H1 (cell line): ENCODE measurements around the gene CAMTA1. TPM values are rescaled to one million over a fixed set of nuclear protein-coding genes. Genes with fewer than 3 reads are reported as not detected.

Experiments used
- CTCF ChIA-PET: fragments of 300-600 bp; sonication (Branson Sonifier 250); formaldehyde crosslinking; loops from one replicate; lab custom pipeline; 2021; ENCODE audit not compliant: partially characterized antibody; lab: Charles Lee
- POLR2A ChIA-PET: fragments of 300-600 bp; sonication (Branson Sonifier 250); formaldehyde crosslinking; loops from one replicate; lab custom pipeline; 2021; ENCODE audit warnings: inconsistent platforms; ENCODE audit not compliant: partially characterized antibody; lab: Charles Lee
- DNase-seq, 2 experiments: peaks; one replicate each; pipeline versions ENCODE4 v3.0.0 to v3.0.0-alpha.2; 2010 to 2022; ENCODE audit warnings: low spot score in 2 of 2, low read depth in 1 of 2, mixed read lengths in 1 of 2
- FAIRE-seq: peaks from 2 replicates; lab custom pipeline; 2011; peaks lifted over from hg19 to GRCh38; lab: Jason Lieb, UNC
- H2AFZ ChIP-seq: 2 replicates; pipeline ENCODE4 v1.8.1; 2012; ENCODE audit warnings: low read length, inconsistent platforms
- H2AK5ac ChIP-seq: 2 replicates; pipeline ENCODE4 v1.6.1; 2013; ENCODE audit warnings: low read depth, low read length
- H2BK120ac ChIP-seq: replicated peaks from 2 replicates; pipeline ENCODE3; 2013; ENCODE audit warnings: low read depth, low read length, inconsistent platforms
- H2BK12ac ChIP-seq: 2 replicates; pipeline ENCODE4 v1.6.1; 2013; ENCODE audit warnings: low read depth, low read length
- H2BK15ac ChIP-seq: 2 replicates; pipeline ENCODE4 v1.6.1; 2013; ENCODE audit warnings: low read length
- H2BK20ac ChIP-seq: 2 replicates; pipeline ENCODE4 v1.6.1; 2013; ENCODE audit warnings: low read length
- H2BK5ac ChIP-seq: 2 replicates; pipeline ENCODE4 v1.6.1; 2013; ENCODE audit warnings: low read depth, low read length
- H3K14ac ChIP-seq: 2 replicates; pipeline ENCODE4 v1.6.1; 2013; ENCODE audit warnings: inconsistent platforms; ENCODE audit not compliant: insufficient read length
- H3K18ac ChIP-seq: 2 replicates; pipeline ENCODE4 v1.6.1; 2013; ENCODE audit warnings: low read length; ENCODE audit errors: extremely low read depth
- H3K23ac ChIP-seq: 2 replicates; pipeline ENCODE4 v1.6.1; 2013; ENCODE audit warnings: inconsistent platforms; ENCODE audit not compliant: insufficient read length
- H3K23me2 ChIP-seq: 2 replicates; pipeline ENCODE4 v1.6.1; 2013; ENCODE audit warnings: low read depth, low read length
- H3K27ac ChIP-seq: 2 replicates; pipeline ENCODE4 v1.6.1; 2011; ENCODE audit warnings: low read depth, low read length, inconsistent platforms
- H3K27me3 ChIP-seq, 4 experiments: replicated peaks in 1 of 4; 1 replicate in 1 of 4; 2 replicates in 3 of 4; pipeline versions ENCODE4 v1.6.1 to v1.8.1; 2011 to 2013; ENCODE audit warnings: low read length in 3 of 4, mild to moderate bottlenecking in 3 of 4, inconsistent platforms in 2 of 4, mixed read lengths in 2 of 4, moderate library complexity in 1 of 4; ENCODE audit not compliant: control insufficient read depth in 3 of 4, insufficient read depth in 3 of 4; ENCODE audit errors: extremely low read depth in 1 of 4
- H3K36me3 ChIP-seq, 4 experiments: 2 replicates each; pipeline versions ENCODE4 v1.6.1 to v1.8.1; 2011 to 2013; ENCODE audit warnings: mild to moderate bottlenecking in 4 of 4, low read length in 3 of 4, moderate library complexity in 2 of 4, control low read depth in 1 of 4, inconsistent platforms in 1 of 4; ENCODE audit not compliant: insufficient read depth in 4 of 4, control insufficient read depth in 2 of 4
- H3K4ac ChIP-seq: replicated peaks from 2 replicates; pipeline ENCODE3; 2013; ENCODE audit warnings: low read length, low read depth, mixed read lengths, inconsistent platforms; ENCODE audit not compliant: insufficient read length
- H3K4me1 ChIP-seq, 4 experiments: replicated peaks in 1 of 4; 1 replicate in 1 of 4; 2 replicates in 3 of 4; pipeline versions ENCODE4 v1.6.1 to v1.8.1; 2011 to 2013; ENCODE audit warnings: low read length in 3 of 4, inconsistent platforms in 2 of 4, mixed read lengths in 1 of 4; ENCODE audit not compliant: insufficient read depth in 4 of 4, control insufficient read depth in 3 of 4
- H3K4me2 ChIP-seq, 2 experiments: 2 replicates each; pipeline versions ENCODE4 v1.6.1 to v1.8.1; 2011 to 2013; ENCODE audit warnings: low read depth in 2 of 2, low read length in 2 of 2, control low read depth in 1 of 2, inconsistent platforms in 1 of 2, mild to moderate bottlenecking in 1 of 2; ENCODE audit not compliant: insufficient read depth in 1 of 2
- H3K4me3 ChIP-seq, 4 experiments: fragments of 200-600, 300-600 bp in 1 of 4; sonication (generic), shearing (Covaris generic), sonication (Bioruptor Twin) in 1 of 4; 2 replicates each; pipeline versions ENCODE4 v1.5.1 to v1.8.1; 2011 to 2016; ENCODE audit warnings: low read length in 4 of 4, low read depth in 3 of 4, control low read depth in 2 of 4, inconsistent platforms in 2 of 4, mild to moderate bottlenecking in 2 of 4, mixed read lengths in 1 of 4, moderate library complexity in 1 of 4; ENCODE audit not compliant: insufficient read depth in 2 of 4; ENCODE audit errors: extremely low read depth in 1 of 4
- H3K56ac ChIP-seq: replicated peaks from 2 replicates; pipeline ENCODE3; 2013; ENCODE audit warnings: low read depth, mild to moderate bottlenecking, mixed read lengths, low read length, inconsistent platforms; ENCODE audit not compliant: insufficient read length
- H3K79me1 ChIP-seq: 2 replicates; pipeline ENCODE4 v1.6.1; 2013; ENCODE audit warnings: low read depth, low read length, control low read depth
- H3K79me2 ChIP-seq, 2 experiments: 2 replicates each; pipeline versions ENCODE4 v1.6.1 to v1.8.1; 2012 to 2013; ENCODE audit warnings: low read length in 2 of 2, mild to moderate bottlenecking in 2 of 2, inconsistent platforms in 1 of 2; ENCODE audit not compliant: insufficient read depth in 2 of 2, control insufficient read depth in 1 of 2
- H3K9ac ChIP-seq, 4 experiments: replicated peaks in 1 of 4; 1 replicate in 1 of 4; 2 replicates in 3 of 4; pipeline versions ENCODE4 v1.6.1 to v1.8.1; 2011 to 2013; ENCODE audit warnings: low read depth in 3 of 4, low read length in 3 of 4, control low read depth in 2 of 4, mild to moderate bottlenecking in 2 of 4, moderate library complexity in 2 of 4, inconsistent platforms in 1 of 4; ENCODE audit errors: extremely low read depth in 1 of 4
- H3K9me3 ChIP-seq, 2 experiments: 2 replicates each; pipeline versions ENCODE4 v1.6.1 to v1.8.1; 2012 to 2013; ENCODE audit warnings: mild to moderate bottlenecking in 2 of 2, moderate library complexity in 2 of 2, control low read depth in 1 of 2, inconsistent platforms in 1 of 2, low read depth in 1 of 2, low read length in 1 of 2, mixed read lengths in 1 of 2; ENCODE audit not compliant: insufficient read depth in 2 of 2
- H4K20me1 ChIP-seq, 2 experiments: replicated peaks in 1 of 2; 2 replicates each; pipeline versions ENCODE3 to v1.8.1; 2011 to 2013; ENCODE audit warnings: inconsistent platforms in 2 of 2, low read length in 2 of 2, mild to moderate bottlenecking in 1 of 2; ENCODE audit not compliant: insufficient read depth in 2 of 2, control insufficient read depth in 1 of 2
- H4K5ac ChIP-seq: 2 replicates; pipeline ENCODE4 v1.6.1; 2013; ENCODE audit warnings: low read length, low read depth, mixed read lengths, inconsistent platforms; ENCODE audit not compliant: insufficient read length
- H4K8ac ChIP-seq: 2 replicates; pipeline ENCODE4 v1.8.0; 2013; ENCODE audit warnings: mild to moderate bottlenecking, moderate library complexity, low read length, inconsistent platforms; ENCODE audit not compliant: insufficient read depth; ENCODE audit errors: extremely low read depth
- H4K91ac ChIP-seq: replicated peaks from 2 replicates; pipeline ENCODE3; 2013; ENCODE audit warnings: low read length, mixed read lengths, inconsistent platforms; ENCODE audit not compliant: insufficient read length
- CREB1 ChIP-seq: IDR thresholded peaks from 2 replicates; pipeline ENCODE4 v1.6.1; 2012; ENCODE audit warnings: inconsistent platforms
- FOSL1 ChIP-seq: IDR thresholded peaks from 2 replicates; pipeline ENCODE4 v1.6.1; 2011; ENCODE audit warnings: mild to moderate bottlenecking, low read depth, low read length, moderate library complexity; ENCODE audit not compliant: insufficient read depth
- RXRA ChIP-seq: IDR thresholded peaks from 2 replicates; pipeline ENCODE4 v1.6.1; 2011; ENCODE audit warnings: low read depth, mild to moderate bottlenecking, low read length, moderate library complexity; ENCODE audit not compliant: insufficient read depth
- WGBS, 2 experiments: shearing (Covaris generic) in 1 of 2; methylation state at CpG; one replicate each; pipeline versions ENCODE4 v1.1.6 to v1.1.7; 2013 to 2015; ENCODE audit warnings: low lambda C conversion rate in 2 of 2, mixed read lengths in 2 of 2, inconsistent platforms in 1 of 2, low coverage in 1 of 2, missing lambda C conversion rate in 1 of 2; ENCODE audit not compliant: insufficient replicate concordance in 2 of 2, insufficient coverage in 1 of 2, insufficient read length in 1 of 2; ENCODE audit errors: extremely low coverage in 1 of 2, missing lambda C conversion rate in 1 of 2; 5-methylcytosine and 5-hydroxymethylcytosine counted together
- polyA plus RNA-seq, 7 experiments: library from polyadenylated mRNA; depleted of rRNA in 3 of 7; stranded (reverse) in 5 of 7; unstranded in 2 of 7; fragments of >200 nt in 5 of 7; fragments of 200-250 nt in 2 of 7; gene quantifications; 1 replicate in 5 of 7; 2 replicates in 1 of 7; 4 replicates in 1 of 7; pipeline versions ENCODE4 v1.2.1 to v1.2.3, GENCODE V29; 2011 to 2013; ENCODE audit warnings: missing spikeins in 2 of 7, mixed read lengths in 2 of 7
- total RNA-seq: library from RNA; stranded (reverse); fragmentation: NEBNext Ultra II Directional; extraction: Animal tissue kit (Norgen Biotek cat#: 25700); gene quantifications from 2 replicates; pipeline ENCODE4 v1.2.1, GENCODE V29; 2021

CAMTA1 gene
- total and polyA plus RNA-seq, 2 of the 8 experiments (the other 6 are each of a cell fraction or from before 2014, with no cell fraction given) = 65.0 to 119 TPM

DNA sequence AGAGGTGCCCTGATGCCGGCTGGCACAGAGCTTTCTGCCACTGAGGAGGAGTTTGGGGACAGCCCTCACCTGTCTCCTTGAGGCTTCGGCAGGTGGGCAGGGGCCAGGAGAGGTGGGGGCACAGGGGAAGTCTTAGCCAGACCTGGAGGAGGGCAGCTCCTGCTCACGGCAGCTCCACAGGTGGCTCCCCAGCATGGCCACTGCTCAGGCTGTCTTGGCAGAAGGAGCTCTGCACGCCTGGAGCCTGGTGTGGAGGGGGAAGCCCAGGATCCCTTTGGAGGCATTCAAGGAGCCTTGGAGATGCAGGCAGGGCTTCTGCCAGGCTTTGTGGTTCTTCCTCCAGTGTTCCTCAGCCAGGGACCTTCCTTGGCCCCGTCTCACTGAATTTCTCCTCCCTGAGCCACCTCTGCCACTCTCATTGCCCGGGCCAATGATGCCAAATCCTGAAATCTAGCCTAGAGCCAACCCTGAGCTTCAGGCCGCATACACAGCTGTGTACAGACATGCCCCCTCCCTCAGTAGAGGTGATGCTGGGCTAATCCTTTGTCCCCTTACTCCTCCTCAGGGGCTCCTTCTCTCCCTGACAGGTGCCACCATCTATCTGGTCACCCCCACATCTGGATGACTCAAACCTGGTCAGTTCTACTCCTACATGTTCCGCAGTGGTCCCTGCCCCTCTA is 734.1 kb downstream of the CAMTA1 start:
- no peak overlapping the region for H3K18ac ChIP-seq
- H4K91ac ChIP-seq = no peak overlapping the region
- H3K4me2 ChIP-seq = no peak overlapping the region
- no peak overlapping the region for H3K14ac ChIP-seq
- H2AK5ac ChIP-seq = no peak overlapping the region
- H2BK20ac ChIP-seq = no peak overlapping the region
- POLR2A ChIA-PET = interaction anchor here (0.9 kb wide), 1 partner anchor 8 kb away, joined by 3 read pairs; no protein-coding TSS in a partner anchor
- H3K36me3 ChIP-seq = no peaks in the 10 kb centered on the region
- no peak overlapping the region for H2AFZ ChIP-seq
- H3K23me2 ChIP-seq = no peaks in the 10 kb centered on the region
- peak overlapping the region; percentile 29; the same call in 1 of the 2 replicates for H4K8ac ChIP-seq
- DNase-seq (no peak), FAIRE-seq (no peak)
- no peaks in the 10 kb centered on the region for H3K79me2 ChIP-seq
- H3K79me1 ChIP-seq = no peaks in the 10 kb centered on the region
- CTCF ChIA-PET = interaction anchor here (1.4 to 2.0 kb wide), 3 partner anchors 8 to 21 kb away, joined by 3 to 7 read pairs (median 4); no protein-coding TSS in a partner anchor
- H2BK12ac ChIP-seq = no peak overlapping the region
- no peak overlapping the region for H3K9ac ChIP-seq
- no peaks in the 10 kb centered on the region for H3K27me3 ChIP-seq
- no peak overlapping the region for H3K4ac ChIP-seq
- H2BK15ac ChIP-seq = no peak overlapping the region
- no peaks in the 10 kb centered on the region for H3K4me1 ChIP-seq
- H3K9me3 ChIP-seq = no peaks in the 10 kb centered on the region
- no peaks in the 10 kb centered on the region for H4K20me1 ChIP-seq
- H4K5ac ChIP-seq = no peak overlapping the region
- no peak overlapping the region for H3K4me3 ChIP-seq
- H3K27ac ChIP-seq = no peak overlapping the region
- H3K56ac ChIP-seq = no peak overlapping the region
- H2BK120ac ChIP-seq = no peak overlapping the region
- H2BK5ac ChIP-seq = no peak overlapping the region
- WGBS, 2 experiments = 96% methylated on average over 6 of the region's 8 CpGs; no CpG with 5 or more reads in 1 of the 2 experiments
- H3K23ac ChIP-seq = no peak overlapping the region
- no peak for TF ChIP-seq FOSL1
- TF ChIP-seq CREB1 = no peak
- no peak for TF ChIP-seq RXRA
